HTERT RPE-1 (cell line): ENCODE measurements around the gene HDHD5.

ENCODE experiments used
- in situ Hi-C: fragments of 300-500 bp; cut with MboI; formaldehyde crosslinking; loops from 4 replicates; pipeline ENCODE4 v1.14.3; 2020; ENCODE audit warnings: low sequenced_read_pairs

Gene HDHD5

DNA sequence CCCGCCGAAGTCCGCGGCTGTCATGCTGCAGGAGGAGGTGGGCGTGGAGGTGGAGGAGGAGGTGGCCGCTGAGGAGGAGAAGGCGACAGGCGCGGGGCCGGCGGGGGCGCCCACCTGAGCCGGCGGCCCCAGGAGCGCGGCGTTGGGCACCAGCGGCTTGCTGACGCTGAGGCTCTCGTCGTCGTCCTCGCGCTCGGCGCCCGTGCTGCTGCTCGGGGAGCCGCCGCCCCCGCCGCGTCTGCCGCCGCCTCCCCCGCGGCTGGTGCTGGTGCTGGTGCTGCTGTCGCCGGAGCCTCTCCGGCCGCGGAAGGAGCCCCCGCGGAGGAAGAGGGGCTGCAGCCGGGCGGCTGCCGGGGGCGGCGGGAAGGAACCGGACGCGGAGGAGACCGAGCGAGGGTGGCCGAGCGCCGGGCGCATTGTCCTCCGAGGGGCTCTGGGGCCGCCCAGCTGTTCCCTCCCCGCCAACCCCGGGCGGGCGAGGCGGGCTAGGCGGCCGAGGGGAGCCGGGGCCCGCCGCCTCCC is 38.3 kb downstream of the HDHD5 start:
- in situ Hi-C loops: no loop called here

DNA sequence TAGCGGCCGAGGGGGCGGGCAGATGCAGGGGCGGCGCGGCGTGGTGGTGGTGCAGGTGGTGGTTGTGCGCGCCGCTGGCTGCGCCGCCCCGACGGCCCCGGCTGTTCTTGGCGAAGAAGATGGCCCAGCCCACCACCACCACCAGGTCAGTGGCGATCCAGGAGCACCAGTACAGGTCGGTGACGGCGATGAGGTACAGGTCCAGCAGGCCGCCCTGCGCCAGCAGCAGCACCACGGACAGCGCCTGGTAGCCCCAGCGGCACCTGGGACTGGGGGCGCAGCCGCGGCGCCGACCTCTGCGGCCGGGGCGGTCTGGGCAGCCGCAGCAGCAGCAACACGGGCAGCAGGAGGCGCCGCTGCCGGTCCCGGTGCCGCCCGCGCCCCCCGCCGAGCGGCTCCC is 38.8 kb downstream of the HDHD5 start:
- in situ Hi-C loops: no loop called here

DNA sequence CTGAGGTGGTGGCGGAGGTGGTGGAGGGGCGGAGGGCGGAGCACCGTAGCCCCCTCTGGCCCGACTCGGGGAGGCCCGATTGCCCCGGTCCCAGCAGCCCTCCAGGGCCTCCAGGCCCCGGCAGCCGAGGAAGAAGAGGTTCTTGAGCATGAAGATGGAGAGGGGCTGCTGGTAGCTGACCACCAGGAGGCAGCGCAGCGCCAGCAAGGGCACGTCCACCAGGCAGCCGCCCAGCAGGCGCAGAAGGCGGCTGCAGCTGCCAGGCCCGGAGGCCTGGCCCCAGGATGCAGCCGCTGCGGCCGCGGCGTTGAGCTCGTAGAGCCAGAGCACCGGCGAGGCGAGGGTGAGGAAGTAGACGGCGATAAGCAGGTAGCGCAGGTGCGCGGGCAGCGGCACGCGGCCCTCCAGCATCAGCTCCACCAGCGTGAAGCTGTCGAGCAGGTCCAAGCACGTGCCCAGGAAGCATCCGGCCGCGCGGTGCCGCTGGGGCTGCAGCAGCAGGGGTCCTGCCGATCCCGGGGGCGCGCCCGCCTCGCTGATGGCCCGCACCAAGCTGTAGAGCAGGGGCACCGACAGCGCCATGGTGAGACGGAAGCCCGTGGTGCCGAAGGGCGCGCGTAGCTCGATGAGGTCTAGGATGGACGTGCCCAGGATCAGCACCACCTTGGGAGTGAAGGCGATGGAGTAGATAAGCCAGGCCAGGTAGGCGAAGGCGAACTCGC is 39.4 kb downstream of the HDHD5 start:
- in situ Hi-C loops: no loop called here

DNA sequence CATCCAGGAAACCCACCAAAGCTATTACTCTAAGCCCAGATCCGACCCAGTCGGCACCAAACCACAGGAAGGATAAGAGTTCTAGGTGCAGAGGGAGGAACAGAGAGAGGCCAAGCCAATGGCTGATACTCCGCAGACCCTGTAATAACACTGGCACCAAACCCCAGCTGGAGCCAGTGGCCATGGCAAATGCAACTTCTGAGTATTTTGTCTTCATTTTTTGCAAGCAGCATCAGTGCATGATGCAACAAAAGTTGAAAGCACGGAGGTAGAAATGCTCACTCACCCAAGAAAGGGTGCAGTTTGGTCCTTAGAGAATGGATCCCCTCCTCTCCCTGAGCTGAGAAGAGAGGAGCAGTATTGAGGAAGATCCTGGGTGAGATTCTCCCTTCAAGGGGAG is 40.7 kb downstream of the HDHD5 start:
- in situ Hi-C loops: no loop called here

DNA sequence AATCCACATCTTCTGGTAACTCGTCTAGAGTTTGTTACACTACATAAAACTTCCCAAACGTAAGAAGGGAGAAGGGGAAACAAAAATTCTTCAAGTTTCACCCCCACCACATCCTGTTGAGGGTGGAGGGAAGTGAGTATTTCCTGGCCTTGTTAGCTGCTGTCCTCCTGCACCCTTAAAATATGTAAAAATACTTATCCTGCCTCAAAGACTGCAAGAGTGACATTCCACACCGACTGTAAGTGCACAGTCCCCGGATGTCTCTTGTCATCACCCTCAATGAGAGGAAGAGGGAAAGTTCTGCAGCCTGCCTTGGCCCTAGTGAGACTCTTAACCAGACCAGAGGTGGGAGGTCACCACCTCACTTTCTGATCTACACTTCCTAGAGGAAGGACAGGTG is 41.2 kb downstream of the HDHD5 start:
- in situ Hi-C loops: no loop called here

DNA sequence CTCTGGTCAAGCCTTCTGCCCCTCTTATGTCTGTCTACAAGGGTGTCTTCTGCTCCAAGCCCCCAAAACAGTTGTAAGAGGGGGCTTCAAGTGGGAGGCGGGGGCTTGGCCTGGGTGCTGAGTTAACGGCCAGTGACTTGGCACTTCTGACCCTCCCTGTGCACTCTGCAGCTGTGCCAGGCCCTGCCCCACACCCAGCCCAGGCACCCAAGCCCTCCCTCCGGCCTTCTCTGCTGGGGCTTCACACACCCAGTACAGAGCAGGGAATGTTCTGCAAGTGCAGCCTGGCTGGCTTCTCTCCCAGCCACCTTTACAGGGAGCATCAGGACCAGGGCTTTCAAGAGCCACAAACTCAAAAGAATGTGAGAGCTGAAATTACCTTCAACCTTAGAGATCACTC is 41.7 kb downstream of the HDHD5 start:
- in situ Hi-C loops: no loop called here

DNA sequence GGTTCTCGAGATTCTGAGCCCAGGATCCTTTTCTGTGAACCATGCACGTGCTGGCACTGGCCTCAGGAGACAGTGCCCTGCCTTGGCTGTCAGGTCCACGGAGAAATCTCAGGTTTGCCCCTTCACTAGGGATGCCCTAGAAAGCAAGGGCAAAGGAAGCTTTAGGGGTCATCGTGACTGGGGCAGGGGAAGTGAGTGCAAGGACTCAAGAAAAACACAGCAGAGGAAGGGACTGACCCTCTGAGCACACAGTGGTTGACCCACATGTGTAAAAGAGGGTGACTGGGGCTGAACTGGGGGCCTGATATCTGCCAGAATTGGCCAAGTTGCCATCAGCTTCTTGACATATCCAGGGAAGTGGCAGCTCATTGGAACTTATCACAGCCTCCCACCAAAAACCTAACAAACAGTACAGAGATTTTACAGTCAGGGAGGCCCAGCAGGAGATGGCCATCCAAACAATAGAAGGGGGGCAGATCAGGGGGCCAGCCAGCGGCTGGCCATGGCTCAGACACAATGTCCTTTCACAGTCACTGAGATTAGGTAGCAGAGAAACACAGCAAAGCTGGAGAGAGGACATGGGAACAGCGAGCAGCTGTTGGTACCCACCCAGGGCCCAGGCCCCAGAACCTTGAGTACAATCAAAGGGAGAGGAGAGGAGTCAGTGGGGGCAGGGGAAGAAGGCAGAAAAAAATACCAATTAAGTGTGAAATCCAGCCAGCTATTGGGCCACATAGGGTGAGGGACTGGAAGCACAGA is 42.3 kb downstream of the HDHD5 start:
- in situ Hi-C loops: no loop called here

DNA sequence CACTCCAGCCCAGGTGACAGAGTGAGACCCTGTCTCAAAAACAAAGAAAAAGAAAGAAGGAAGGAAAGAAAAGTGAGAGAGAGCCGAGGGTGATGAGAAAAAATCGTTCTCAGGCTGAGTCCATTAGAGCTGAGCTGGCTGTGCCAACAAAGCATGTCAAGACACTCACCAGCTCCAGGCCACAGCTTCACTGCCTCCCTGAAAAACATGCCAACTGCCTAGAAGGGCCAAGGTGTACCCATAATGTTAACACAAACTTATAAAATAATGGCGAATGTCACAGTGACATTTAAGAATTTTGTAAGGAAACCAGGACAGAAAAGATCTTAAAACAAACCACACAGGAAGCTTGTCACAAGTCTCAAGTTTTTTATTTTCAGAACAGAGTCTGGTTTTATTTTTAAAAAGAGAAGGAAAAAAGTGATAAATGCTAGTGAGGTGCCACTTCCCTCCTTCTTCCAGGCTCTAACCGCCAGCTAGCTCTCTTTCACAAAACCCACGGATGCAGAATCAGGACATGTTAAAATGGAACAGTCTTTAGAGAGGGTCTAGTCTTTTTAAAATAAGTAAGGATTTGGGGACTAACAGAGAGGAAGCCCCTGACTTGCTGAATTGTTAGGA is 43.0 kb downstream of the HDHD5 start:
- in situ Hi-C loops: no loop called here

DNA sequence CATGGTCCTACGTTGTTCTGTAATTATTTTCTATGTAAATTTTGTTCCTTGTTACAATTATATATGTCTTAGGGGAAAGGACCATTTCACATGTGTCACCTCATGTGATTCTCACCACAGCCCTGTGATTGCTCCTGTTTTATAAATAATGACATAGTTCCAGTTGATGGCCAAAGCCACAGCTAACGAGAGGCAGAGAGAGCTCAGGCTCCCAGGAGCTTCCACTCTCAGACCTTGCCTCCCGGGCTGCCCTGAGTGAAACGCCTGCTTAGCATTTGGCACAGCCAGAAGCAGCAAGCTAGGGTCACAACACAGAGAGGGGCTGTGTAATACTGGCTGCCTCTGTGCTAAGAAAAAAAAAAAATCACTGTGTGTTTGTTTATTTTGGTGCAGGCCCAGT is 43.8 kb downstream of the HDHD5 start:
- in situ Hi-C loops: no loop called here

DNA sequence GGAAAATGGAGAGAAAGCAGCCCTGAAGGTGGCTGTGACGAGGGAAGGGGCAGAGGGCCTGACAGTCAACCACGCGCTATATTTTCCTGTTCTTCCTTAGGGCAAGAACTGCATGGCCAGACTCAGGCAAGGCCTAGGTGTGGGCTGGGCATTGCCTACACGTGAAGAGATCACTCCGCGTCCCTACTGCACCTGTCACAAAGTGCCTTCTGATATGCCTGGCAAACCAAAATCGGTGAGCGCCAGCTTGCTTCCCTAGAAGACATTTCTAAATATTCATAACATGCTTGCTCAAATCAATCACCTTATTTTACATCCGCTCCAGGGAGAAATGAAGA is 44.2 kb downstream of the HDHD5 start:
- in situ Hi-C loops: no loop called here

DNA sequence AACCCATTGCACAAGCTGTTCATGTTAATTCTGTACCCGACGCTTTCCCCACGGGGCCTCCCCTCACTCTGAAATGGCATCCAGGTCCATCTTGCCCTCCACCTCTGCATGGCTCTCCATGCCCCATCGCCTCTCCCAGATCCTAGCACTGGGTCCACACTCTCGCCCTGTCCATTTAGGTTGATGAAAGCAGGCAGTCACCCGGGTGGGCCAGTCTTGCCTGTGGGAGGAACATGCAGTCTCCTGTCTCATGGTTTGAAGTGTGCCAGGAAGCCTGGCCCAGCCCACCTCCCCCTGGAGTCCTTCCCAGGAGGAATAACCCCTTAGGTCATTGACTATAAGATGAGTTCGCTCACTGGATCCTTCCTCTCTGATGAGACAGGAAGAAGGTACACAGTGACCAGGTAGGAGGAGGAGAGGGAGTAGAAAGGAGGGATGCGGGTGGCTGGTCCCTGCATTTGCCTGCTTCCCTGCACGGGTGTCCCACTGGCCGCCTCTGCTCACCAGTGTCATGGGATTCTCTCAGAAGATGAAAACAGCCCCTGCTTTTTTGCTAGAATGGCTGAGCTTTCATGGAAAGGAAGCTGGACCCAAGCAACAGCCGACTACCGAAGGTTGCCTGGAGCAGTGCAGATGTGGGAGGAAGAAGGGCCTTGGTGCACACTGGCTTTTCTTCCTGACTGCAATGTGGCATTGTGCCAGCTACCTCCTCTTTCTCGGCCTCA is 44.7 kb downstream of the HDHD5 start:
- in situ Hi-C loops: no loop called here

DNA sequence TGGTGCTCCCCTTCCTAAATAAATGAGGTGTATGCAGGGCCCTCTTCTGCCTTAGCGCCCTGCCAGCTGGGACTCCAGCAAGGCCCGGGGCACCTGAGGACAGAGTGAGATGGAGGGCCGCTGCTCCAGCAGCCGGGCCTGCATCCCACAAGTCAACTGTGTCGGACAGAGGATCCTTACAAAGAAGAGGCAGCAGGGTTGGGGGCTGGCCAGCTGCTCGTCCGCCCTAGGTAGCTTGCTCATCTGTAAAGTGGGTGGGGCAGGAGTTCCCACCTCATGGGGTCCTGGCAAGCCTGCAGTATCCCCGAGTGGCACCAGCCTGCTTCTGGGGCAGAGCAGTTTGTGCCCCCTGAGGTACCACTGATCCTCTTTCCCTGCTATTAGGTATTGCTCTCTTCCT is 45.5 kb downstream of the HDHD5 start:
- in situ Hi-C loops: no loop called here

DNA sequence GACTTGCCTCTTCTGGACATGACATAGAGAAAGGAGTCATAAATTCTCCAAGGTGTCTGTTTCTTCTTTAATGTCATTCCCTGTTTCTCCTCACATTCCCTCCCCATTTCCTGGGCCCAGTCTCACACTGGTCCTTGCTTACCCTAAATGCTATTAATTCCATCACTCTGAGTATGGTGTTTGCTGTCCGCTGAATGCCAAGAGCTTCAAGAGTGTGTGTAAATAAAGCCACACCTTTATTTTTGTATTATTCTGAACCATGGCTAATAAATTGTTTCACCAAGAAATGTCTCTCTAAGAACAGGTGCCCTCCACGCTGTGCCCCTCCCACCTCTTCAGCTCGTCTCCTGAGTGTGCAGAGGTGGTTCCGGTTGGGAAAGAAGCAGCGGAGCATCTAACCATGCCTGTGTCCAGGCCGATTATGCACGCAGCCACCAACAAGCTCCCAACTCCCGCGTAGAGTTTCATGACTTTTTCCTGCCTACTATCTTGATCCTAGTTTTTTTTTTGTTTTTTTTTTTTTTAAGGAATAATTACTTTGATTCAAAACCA is 46.5 kb downstream of the HDHD5 start:
- in situ Hi-C loops: no loop called here

DNA sequence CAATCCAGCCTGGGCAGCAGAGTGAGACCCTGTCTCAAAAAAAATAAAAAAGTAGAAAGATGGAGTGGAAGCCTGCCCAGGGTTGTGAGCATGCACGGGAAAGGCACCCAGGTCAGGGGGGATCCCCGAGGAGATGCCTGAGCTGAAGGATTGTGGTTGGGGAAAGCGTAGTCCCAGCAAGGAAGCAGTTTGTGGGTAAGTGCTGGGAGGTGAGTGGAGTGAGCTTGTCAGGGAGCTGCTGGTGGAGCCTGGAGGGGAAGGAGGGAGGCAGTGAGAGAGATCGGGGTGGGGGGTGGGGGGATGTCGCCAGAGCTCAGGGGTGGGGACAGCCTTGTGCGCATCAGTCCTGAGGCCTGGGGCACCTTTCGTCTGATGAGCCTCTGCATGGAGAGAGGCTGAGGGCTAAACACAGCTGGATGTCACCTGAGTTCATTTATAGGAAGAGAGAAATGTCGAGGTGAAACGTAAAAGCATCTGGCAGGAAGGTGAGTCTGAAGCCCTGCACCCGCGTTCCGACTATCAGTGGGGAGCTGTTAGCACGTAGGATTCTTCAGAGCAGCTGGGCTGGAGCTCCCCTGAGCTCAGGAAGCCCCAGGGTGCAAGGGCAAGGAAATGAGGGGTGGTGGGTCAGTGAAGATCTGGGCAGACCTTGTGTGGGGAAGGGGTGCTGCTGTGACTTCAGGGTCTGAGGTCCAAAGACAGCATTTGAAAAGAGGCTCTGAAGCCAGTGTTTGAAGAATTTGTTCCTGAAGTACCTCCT is 48.1 kb downstream of the HDHD5 start:
- in situ Hi-C loops: no loop called here

DNA sequence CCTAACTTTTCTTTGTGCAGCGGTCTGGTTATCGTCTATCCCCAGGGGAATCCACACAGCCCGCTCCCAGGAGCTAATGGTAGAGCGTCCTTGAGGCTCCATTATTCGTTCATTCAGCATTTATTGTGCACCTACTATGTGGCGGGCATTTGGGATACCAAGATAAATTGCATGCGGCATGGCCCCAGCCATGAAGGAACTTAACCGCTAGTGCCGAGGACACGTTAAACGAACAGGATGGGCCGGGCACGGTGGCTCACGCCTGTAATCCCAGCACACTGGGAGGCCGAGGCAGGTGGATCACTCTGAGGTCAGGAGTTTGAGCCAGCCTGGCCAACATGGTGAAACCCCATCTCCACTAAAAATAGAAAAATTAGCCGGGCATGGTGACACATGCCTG is 49.1 kb downstream of the HDHD5 start:
- in situ Hi-C loops: no loop called here

DNA sequence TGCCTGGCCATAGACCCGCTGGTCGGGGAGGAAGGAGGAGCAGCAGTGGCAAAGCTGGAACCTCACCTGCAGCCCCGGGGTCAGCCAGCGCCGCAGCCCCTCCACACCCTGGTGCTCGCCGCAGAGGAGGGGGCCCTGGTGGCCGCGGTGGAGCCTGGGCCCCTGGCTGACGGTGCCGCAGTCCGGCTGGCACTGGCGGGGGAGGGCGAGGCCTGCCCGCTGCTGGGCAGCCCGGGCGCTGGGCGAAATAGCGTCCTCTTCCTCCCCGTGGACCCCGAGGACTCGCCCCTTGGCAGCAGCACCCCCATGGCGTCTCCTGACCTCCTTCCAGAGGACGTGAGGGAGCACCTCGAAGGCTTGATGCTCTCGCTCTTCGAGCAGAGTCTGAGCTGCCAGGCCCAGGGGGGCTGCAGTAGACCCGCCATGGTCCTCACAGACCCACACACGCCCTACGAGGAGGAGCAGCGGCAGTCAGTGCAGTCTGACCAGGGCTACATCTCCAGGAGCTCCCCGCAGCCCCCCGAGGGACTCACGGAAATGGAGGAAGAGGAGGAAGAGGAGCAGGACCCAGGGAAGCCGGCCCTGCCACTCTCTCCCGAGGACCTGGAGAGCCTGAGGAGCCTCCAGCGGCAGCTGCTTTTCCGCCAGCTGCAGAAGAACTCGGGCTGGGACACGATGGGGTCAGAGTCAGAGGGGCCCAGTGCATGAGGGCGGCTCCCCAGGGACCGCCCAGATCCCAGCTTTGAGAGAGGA is 49.8 kb downstream of the HDHD5 start:
- in situ Hi-C loops: no loop called here

DNA sequence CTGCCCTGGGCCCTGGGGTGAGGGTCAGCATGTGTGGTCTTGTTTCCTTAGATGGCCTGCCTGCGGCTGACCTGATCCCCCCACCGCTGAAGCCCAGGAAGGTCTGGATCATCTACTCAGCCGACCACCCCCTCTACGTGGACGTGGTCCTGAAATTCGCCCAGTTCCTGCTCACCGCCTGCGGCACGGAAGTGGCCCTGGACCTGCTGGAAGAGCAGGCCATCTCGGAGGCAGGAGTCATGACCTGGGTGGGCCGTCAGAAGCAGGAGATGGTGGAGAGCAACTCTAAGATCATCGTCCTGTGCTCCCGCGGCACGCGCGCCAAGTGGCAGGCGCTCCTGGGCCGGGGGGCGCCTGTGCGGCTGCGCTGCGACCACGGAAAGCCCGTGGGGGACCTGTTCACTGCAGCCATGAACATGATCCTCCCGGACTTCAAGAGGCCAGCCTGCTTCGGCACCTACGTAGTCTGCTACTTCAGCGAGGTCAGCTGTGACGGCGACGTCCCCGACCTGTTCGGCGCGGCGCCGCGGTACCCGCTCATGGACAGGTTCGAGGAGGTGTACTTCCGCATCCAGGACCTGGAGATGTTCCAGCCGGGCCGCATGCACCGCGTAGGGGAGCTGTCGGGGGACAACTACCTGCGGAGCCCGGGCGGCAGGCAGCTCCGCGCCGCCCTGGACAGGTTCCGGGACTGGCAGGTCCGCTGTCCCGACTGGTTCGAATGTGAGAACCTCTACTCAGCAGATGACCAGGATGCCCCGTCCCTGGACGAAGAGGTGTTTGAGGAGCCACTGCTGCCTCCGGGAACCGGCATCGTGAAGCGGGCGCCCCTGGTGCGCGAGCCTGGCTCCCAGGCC is 50.6 kb downstream of the HDHD5 start:
- in situ Hi-C loops: no loop called here

DNA sequence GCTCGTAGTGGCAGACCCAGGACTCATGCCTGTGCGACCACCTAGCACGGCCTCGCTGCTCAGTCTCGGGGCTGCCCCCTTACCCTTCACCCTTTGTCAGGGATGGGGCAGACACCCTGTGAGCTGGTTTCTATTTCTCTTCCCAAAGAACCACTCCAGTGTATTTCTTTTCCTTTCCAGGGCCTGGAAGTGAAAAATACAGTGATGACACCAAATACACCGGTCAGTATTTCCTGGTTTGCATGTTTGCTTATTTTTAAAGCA is 51.6 kb downstream of the HDHD5 start:
- in situ Hi-C loops: no loop called here
